DMS 273 treated with DMSO at 0.1 percent for 48 hours (cell line): Measurements from ENCODE around the gene WNT3A.
"Not testable (repeated sequence)": the region's sequence is repeated elsewhere in the genome, so short reads cannot be mapped to it uniquely, and the experiment has no call there.

Source experiments
- DNase-seq: peaks from one replicate; lab custom pipeline; 2025; lab: John Stamatoyannopoulos, UW

The WNT3A gene

DNA sequence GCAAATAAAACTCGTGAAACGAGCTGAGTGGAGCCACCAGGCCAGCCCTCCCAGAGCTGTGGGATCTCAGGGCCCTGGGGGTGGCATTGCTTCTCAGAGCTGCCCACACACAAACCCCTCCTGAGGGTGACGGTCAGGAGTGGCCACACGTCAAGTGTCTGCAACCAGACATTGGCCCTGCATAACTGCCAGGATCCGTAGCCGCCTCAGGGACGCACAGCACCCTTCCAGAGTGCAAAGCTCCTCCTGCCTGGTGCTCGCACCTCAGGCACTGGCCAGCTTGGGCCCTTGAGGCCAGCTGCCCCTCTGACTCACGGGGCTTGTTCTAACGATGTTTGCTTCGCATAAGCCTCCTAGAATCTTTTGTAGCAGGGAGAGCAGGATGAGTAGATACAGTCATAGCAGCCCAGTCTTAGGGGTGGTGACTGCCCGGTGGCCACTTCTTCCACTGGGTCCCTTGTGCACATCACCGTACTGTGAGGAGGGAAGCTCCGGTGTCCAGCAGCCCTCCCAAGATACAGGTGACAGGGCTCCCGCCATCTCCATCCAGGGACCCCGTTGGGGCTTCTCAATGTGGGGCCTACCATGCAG lies 5.0 kb downstream of the WNT3A start:
- DNase-seq, result no peak

DNA sequence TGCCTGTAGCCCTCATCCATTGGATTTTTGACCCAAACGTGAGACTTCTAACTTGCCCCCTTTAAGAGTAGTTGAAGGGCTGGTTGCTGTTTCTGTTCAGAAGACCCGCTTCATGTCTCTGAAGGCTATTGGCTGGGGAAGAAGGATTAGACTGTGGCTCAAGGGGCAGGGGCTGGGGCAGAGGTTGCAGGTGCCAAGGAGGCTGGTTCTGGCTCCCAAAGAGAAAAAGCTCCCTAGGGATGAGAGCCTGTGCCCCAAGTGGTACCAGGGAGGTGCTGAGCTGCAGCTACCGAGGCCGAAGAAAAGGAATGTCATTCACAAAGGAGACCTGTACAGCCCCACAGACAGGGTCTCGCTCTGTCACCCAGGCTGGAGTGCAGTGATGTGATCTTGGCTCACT lies 5.8 kb downstream of the WNT3A start:
- no peak for DNase-seq

DNA sequence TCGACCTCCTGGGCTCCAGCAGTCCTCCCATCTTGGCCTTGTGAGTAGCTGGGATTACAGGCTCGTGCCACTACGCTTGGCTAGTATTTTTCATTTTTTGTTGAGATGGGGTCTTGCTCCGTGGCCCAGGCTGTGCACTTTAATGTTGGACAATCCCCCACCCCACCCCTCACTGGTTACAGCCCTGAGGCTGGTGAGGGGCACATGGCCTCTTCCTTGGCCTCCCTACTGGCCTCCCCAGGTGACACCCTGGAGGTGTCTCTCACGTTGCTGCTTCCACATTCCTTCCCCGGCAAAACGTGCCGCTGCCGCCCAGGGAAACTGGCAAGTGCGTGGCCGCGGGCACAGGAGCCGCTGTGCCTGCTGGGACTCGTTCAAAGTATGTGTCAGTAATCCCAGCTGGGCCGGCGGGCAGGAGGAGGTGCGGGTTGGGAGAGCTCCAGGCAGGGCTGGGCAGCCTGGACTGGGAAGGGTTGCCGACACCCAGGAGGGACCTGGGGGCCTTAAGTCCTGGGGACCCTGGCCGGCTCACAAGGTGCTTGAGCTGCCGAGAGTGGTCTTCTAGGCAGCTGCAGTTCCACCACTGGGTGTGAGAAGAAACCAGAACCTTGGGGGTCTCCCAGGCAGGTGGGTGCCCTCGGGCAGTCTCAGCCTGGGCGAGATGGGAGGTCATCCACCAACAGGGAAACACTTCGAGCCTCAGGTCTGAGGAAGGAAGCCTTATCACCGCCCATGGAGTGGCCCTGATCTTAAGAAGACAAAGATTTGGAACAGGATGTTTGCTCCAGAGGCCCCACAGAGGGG lies 6.5 kb downstream of the WNT3A start:
- no peak for DNase-seq

DNA sequence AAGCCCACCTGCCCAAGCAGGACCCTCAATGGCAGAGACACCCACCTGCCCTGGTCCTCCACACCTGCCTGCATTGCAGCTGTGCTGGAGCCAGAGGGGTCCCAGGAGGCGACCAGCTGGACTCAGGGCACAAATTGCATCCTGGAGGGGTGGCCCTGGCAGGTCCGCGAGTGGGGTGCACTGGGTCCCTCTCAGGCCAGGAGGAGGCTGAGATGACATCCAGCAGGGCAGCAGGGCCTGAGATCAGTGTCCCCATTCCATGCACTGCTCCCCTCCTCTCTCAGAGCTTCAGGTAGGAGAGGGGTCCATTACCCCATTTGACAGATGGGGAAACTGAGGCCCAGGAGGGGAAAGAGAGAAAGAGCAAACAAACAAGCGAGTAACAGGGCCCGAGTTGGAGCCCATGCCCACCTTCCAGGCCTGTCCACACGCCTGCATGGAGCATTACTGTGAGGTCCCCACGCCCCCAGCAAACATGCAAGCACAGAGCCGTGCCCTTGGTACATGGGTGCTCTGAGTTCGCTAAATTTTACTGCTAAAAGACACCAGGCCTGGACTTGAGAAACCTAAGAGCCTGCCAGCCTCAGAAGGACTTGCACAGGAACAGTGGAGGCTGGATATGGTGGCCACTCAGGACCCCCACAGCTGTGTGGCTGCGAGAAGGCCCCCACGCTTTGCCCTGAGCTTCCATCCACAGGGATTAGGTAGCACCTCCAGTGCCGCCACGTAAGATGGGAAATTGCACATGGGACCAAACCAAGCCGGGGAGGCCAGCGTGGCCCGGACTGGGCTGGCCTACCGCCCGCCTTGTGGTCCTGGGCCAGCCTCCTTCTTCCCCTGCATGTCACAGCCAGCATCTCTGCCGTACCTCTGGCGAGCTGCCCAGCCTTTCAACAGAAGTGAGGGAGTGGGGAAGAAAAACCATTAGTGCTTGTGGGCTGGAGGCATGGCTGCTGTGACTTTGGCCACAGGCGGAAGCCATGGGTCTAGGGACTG lies 7.4 kb downstream of the WNT3A start:
- DNase-seq, result no peak

DNA sequence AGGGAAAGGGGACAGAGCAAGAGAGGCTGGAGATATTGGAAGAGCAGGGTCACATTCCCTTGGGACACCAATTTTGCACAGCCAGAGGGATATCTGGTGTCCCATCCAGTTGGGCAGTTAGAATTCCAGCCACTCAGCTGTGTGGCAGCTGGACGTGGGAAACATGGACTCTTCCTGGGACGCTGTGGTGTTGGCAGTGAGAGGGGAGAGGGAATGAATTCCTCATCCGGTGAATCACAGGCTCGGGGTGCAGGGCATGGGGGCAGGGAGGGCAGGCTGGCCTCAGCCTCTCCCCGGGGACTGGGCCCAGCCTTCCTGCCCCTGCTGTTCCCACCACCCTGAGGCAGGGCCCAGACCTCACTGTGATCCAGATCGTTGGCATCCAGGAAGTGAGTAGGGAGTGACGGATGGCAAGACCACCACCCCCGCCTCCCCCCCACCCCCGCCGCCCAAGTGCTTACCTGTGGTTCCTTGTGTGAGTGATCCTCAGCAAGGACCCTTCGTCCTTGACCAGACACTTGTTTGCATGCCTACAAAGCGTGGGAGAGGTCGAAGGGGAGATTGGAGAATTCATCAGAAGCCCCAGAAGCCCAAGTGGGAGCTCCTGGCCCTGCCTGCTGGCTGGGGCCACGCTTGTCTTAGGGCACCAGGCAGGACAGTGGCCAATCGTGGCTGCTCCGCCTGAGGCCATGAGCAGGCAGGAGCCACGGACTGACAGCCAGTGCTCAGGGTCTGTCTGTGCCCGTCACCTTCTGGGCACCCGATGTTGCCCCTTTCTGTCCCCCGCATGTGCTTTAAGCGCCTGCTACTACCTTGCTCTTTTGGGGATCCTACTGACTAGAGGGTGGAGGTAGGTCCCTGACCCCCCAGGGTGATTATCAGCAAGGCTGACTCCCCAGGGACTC lies 8.7 kb downstream of the WNT3A start:
- no peak for DNase-seq

DNA sequence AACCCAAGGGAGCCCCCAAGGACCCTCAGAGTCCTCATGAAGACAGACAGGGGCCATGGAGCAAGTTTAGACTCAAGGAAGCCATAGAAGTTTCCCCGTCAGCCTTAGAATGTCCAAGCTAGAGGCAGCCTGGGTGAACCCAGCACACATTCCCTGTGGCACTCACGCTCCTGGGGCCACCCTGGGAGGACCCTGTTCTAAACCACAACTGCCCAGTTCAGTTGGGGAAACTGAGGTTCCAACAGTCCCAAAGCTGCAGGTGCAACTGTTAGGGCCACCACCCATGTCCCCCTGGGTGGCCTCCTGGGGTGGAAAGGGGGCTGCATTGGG lies 9.3 kb downstream of the WNT3A start:
- DNase-seq, result no peak

DNA sequence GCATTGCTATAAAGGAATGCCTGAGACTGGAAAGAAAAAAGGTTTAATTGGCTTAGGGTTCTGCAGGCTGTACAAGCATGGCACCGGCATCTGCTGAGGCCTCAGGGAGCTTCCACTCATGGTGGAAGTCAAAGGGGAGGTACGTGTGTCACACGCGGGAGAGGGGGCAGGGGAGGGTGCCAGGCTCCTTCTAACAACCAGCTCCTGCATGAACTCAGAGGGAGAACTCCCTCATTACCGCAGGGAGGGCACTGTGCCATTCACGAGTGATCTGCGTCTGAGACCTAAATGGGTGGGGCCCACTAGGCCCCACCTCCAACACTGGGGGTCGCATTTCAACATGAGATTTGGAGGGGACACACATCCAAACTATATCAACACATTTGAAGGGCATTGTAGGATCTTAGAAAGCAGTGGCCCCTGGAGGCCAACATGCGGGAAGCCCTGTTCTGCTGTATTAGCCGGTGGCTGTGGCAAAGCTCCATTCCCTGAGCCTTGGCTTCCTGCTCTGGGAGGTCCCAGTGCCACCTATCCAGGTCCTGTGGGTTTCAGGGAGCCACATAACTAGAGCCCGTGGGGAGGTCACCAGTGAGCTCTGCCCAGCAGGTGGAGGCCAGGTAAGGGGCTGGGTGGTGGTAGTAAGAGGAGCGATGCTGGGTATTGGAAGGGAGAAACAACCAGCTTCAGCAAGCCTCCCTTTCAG lies 10.0 kb downstream of the WNT3A start:
- no peak for DNase-seq

DNA sequence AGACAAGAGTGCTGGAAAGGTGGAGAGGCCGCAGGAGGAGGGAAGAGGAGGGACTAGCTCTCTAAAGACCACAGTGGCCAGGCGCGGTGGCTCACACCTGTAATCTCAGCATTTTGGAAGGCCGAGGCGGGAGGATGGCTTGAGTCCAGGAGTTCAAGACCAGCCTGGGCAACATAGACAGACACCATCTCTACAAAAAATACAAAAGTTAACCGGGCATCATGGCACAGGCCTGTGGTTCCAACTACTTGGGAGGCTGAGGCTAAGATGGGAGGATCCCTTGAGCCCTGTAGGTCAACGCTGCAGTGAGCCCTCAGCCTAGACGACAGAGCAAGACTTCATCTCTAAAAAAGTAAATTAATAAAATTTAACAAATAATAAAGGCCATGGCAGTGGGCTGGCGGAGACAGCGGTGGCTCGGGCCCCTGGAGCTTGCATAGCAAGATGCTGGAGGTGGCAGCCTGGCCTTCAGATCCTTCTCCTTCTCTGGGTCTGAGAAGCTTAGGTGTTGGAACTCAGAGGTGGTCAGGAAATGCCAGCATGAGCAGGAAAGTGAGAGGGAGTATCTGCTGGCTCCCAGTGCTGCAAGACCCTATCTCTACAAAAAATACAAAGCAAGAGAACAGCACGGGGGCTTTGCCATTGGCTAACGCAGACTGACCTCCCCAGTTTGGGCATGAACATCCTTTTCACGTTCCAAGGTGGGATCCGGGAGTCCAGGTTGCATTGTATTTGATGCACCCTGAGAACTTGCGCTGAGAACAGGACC lies 10.7 kb downstream of the WNT3A start:
- DNase-seq, result no peak

DNA sequence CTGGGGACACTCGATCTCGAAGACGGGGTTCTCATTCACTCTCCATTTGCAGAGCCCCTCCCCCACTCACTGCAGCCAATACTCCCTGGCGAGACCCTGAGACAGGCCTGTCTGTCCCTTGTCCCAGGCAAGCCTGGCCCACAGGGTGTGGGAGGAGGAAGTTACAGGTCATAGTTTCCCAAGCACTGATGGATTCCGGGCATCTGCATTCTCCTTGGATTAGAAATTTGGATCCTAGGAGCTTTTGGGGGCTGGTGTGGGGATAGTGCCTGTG lies 11.3 kb downstream of the WNT3A start:
- no peak for DNase-seq

DNA sequence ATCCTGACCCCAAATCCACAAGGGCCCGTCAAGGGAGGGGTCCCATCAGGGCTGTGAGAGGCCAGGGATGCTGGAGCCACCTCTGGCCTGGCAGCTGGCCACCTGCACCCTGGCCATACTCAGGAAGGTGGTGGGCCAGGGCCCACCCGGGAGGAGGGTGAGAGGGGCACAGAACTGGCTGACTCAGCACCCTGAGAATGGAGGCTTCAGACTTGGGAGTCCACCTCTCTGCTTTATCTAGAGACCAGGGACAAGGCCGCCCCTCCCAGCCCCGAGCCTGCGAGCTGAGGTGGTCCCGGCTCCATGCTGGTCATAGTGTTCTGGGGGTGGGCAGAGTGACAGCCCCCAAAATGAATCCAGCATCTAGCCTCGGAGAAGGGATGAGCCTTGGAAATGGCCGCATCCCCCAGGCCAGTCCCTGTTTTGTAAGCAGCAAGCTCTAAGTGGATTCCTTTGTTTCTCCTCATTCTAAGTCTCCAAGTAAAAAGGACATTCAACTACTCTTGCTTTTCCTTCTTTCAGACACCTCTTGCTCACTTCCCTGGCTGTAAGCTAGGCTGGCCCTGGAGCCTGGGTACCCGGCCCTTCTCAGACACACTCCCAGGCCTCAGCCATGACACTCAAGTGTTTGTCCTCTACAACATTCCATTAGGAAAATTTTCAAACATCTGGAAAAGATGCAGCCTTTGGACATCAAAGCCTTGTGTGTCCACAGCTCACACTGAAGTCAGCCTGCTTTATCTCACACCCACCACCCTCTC lies 12.3 kb downstream of the WNT3A start:
- no peak for DNase-seq

DNA sequence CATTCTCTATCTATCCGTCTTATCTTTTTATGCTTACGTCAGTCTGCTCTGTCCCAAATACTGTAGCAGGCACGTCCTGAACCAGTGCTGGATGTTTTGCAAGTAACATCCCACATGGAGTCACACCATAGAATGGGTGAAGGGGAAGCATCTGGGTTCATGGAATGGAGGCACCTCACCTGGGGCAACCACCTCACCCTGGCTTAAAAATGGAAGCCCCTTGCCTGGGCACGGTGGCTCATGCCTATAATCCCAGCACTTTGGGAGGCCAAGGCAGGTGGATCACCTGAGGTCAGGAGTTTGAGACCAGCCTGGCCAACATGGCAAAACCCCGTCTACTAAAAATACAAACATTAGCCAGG lies 12.9 kb downstream of the WNT3A start:
- not testable (repeated sequence) for DNase-seq

DNA sequence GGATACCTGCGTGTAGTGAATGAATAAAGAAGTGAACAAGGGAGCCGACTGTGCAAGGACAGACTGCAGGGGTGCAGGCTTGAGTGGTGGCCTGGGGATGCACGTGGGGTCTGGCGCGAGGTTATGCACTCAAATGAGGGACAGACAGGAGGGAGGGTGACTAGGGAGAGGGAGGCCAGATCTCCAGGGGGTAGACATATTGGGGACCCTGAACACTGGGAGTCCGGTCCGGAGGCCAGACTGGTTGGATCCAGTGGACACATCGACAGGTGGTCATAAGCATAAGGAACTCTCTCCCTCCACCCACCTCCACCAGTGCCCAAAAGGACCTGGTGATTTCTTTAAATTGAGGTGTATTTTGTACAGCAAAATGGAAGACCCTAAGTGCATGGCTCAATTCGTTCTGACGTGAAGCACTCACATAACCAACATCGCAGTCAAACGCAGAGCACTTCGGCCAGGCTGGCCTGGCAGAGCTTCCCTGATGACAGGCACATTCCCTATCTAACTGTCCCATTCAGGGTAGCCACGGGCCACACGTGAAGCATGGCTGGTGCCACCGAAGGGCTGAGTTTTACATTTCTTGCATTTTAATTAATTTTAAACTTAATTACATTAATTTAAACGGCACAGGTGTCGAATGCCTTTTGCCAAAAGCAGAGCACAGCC lies 14.0 kb downstream of the WNT3A start:
- no peak for DNase-seq

DNA sequence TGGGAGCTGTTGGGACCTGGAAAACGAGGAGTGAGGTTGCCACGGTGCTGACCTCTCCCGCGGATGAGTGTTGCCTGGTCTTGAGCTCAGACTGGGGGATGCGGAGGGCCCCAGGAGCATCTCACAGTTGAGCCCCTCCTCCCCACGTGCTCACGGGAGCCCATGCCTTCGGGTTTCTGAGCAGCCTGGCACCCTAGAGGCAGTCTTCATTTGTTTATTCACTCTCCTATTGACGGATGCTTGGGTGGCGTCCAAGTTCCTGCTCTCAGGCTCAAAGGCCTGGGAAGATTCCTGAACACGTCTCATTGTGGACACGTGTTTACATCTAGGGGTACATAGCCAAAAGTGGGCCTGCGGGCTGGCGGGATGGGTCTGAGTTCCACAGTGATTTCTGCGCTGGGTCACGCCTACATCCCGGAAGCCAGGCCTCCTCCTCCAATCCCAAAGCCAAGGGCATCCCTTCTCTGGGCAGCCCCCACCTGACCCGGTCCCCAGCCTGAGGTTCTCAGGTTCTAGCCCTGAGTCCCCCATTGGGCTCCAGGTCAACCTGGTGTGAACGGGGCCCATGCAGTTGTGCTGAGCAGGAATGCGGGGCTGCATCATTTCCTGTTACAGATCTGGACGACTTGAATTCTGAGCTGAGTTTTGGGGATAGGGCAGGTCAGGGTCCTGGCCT lies 14.7 kb downstream of the WNT3A start:
- no peak for DNase-seq

DNA sequence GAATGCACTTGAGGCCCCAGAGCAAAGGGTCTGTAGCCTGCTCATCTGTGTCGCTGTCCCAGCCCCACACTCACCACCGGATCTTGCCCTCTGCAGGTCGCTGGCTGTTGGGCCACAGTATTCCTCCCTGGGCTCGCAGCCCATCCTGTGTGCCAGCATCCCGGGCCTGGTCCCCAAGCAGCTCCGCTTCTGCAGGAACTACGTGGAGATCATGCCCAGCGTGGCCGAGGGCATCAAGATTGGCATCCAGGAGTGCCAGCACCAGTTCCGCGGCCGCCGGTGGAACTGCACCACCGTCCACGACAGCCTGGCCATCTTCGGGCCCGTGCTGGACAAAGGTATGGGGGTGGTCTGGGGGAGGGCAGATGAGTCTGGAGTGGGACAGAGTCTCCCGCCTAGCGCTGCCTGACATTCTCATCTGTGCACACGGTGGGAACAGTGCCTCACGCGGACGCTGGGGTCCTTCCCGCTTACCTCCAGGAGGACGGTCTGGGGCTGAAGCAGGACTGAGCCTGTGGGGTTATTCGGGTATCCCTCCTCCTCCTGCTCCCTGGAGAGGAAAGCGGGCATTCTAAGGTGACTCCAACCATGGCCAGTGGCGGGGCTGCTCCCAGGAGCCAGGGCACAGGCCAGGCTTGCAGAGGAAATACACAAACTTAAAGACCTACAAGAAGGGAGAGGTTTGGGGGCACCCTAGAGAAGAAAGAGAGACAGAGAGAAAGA lies 15.9 kb downstream of the WNT3A start:
- no peak for DNase-seq

DNA sequence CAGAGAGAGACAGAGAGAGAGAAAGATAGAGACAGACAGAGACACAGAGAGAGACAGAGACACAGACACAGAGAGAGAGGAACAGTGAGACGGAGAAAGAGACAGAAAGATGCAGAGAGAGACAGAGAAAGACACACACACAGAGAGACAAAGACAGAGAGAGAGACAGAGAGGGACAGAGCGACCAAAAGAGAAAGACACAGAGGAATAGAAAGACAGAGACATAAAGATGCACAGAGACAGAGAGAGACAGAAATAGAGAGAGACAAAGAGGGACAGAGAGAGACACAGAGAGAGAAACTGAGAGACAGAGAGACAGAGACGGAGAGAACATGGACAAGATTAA lies 16.5 kb downstream of the WNT3A start:
- no peak for DNase-seq

DNA sequence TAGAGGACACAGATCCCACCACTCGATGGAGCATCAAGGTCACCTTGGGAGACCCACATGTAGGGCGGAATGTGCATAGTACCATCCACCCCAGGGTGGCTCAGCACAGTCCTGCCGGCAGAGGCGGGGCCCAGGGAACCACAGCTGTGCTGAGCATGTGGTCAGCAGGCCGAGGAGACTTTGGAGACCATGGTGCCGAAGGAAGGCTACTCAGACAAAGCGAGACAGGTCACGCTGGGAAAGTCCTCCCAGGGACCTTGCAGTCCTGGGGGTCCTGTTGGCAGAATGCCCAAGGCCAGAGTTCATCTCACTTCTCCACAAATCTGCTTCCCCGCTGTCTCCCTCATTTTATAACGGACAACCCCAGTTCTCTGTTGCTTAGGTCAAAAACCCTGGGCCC lies 22.5 kb downstream of the WNT3A start:
- no peak for DNase-seq

DNA sequence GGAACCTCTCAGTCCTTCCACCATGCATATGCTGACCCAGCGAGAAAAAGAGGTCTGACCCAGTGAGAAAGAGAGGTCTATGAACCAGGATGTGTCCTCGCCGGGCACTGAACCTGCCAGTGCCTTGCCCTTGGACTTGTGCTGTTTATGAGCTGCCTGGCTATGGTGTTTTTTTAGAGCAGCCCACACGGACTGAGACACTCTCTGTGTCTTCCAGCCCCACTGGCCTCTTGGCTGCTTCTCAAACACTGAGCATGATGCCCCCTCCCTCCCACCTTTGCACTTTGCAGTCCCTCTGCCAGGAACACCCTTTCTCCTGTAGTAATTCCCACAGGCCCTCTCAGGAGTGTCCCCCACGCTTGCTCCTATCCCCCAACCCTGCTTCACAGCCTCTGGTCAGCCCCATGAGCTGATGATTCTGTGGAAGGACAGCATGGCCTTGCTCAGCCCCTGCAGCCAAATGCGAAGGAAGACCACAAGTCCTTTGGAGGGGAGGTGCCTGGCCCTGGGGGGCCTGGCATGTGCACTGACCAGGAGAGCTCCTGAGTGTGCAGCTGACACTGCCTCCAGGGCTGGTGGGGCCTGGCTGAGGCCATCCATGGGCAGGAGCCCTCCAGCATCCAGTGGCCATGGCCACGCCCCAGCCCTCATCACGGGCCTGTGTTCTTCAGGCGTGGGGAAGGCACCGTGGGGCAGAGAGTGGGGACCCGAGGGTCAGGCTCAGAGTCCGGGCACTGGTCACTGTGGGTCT lies 23.8 kb downstream of the WNT3A start:
- no peak for DNase-seq
